Lower leg skin (tissue), 4 donors: ENCODE data around the gene LFNG. TPM values are rescaled to one million over a fixed set of nuclear protein-coding genes. Genes with fewer than 3 reads are reported as not detected.

Source experiments
- DNase-seq, 2 donors: peaks; one replicate each; pipeline ENCODE4 v3.0.0-alpha.2; 2019; ENCODE audit warnings: low spot score in 2 of 2
- H3K4me3 ChIP-seq: fragments of 200-600 bp; sonication (generic); 2 replicates; pipeline ENCODE4 v1.5.1; 2017; ENCODE audit warnings: mild to moderate bottlenecking, low read depth; ENCODE audit not compliant: poor library complexity, severe bottlenecking
- POLR2A ChIP-seq, 2 donors: fragments of 450-650 bp; IDR thresholded peaks; one replicate each; pipeline ENCODE4 v1.6.1; 2016 to 2017; ENCODE audit warnings: antibody characterized with exemption in 2 of 2, mild to moderate bottlenecking in 1 of 2, moderate library complexity in 1 of 2
- WGBS, 2 donors: methylation state at CpG; one replicate each; pipeline ENCODE4 v1.1.5; 2018; 5-methylcytosine and 5-hydroxymethylcytosine counted together
- intact Hi-C: fragments of 100-400 bp; cut with DNase I; formaldehyde crosslinking; loops from one replicate; pipeline ENCODE4 v1.15.0; 2023; ENCODE audit warnings: low total_unique reads
- total RNA-seq, 4 donors: library from RNA; depleted of rRNA; stranded (reverse); fragments of >200 nt; gene quantifications; one replicate each; pipeline ENCODE4 v1.1.0, GENCODE V29; 2016
- TF ChIP-seq, protein P1 (sequence below), 3 donors: fragments of 450-650 bp; IDR thresholded peaks; one replicate each; pipeline ENCODE4 v1.5.1; 2016; ENCODE audit warnings: antibody characterized with exemption in 3 of 3, mild to moderate bottlenecking in 3 of 3, moderate library complexity in 2 of 3

The LFNG gene
- total RNA-seq, 4 donors from 2014 or later: 104 to 169 (median 139) TPM

- H3K4me3 ChIP-seq: no peak overlapping the region
- DNase-seq: no peak
- WGBS, 2 donors: 81 to 88% methylated on average over 5 to 7 of the region's 9 CpGs
- intact Hi-C loops: no loop called here
- TF ChIP-seq, protein P1, sequence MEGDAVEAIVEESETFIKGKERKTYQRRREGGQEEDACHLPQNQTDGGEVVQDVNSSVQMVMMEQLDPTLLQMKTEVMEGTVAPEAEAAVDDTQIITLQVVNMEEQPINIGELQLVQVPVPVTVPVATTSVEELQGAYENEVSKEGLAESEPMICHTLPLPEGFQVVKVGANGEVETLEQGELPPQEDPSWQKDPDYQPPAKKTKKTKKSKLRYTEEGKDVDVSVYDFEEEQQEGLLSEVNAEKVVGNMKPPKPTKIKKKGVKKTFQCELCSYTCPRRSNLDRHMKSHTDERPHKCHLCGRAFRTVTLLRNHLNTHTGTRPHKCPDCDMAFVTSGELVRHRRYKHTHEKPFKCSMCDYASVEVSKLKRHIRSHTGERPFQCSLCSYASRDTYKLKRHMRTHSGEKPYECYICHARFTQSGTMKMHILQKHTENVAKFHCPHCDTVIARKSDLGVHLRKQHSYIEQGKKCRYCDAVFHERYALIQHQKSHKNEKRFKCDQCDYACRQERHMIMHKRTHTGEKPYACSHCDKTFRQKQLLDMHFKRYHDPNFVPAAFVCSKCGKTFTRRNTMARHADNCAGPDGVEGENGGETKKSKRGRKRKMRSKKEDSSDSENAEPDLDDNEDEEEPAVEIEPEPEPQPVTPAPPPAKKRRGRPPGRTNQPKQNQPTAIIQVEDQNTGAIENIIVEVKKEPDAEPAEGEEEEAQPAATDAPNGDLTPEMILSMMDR (IDR thresholded peaks at IDR 0.05): no peak
- no peak for TF ChIP-seq POLR2A (IDR thresholded peaks at IDR 0.05)
These were observed 17.5 kb upstream of the LFNG start for GRCh38 chr7:2501947-2502646.

GRCh38 chr7:2502647-2502966, 17.0 kb upstream of the LFNG start:
- no peak for DNase-seq
- H3K4me3 ChIP-seq: no peak overlapping the region
- 60 to 76% methylated on average over 7 to 11 of the region's 13 CpGs for WGBS, 2 donors
- intact Hi-C loops: no loop called here
- TF ChIP-seq, protein P1 (IDR thresholded peaks at IDR 0.05): no peak
- TF ChIP-seq POLR2A (IDR thresholded peaks at IDR 0.05): no peak

DNA sequence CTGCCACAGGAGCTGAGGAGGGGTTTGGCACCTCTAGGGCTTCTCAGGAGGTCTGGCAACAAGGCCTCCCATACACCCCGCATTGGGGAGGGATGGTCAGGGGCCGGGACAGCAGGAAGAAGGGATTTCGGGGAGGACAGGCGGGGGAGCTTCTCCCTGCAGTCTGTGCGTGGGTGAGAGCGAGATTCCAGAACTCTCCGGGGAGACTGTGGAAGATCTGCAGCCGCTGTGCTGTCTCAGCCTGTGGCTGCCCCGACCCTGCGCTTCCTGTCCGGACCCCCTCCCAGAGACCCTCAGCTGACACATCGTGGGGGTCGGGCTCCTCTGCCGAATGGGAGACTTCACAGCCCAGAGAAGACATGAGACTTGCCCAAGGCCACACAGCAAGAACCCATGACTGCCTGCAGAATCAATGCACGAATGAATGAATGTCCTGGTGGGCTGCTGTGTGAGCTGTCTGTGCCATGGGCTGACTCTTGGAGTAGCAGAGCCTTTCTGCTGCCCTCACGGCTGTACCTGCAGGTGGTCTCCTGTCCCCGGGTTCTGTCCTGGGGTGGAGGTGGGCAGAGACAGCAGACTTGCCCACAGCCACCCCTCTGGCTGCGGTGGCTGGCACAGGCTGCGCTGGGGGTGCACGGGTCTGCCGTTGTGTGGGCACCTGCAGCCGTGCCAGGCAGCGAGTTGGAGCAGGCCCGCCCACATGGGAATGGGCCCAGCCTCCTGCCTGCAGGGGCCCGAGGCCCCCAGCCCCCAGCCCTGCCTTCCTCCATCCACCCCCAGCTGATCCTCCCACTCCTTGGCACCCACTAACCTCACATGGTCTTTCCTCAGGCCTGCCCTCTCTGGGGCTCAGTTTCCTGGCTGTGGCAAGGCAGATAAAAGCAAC, 16.3 kb upstream of the LFNG start:
- no peak overlapping the region for H3K4me3 ChIP-seq
- intact Hi-C loops: no loop called here
- no peak for DNase-seq
- 54 to 57% methylated on average over 19 to 20 of the region's 25 CpGs for WGBS, 2 donors
- TF ChIP-seq, protein P1 (IDR thresholded peaks at IDR 0.05): no peak
- no peak for TF ChIP-seq POLR2A (IDR thresholded peaks at IDR 0.05)

DNA sequence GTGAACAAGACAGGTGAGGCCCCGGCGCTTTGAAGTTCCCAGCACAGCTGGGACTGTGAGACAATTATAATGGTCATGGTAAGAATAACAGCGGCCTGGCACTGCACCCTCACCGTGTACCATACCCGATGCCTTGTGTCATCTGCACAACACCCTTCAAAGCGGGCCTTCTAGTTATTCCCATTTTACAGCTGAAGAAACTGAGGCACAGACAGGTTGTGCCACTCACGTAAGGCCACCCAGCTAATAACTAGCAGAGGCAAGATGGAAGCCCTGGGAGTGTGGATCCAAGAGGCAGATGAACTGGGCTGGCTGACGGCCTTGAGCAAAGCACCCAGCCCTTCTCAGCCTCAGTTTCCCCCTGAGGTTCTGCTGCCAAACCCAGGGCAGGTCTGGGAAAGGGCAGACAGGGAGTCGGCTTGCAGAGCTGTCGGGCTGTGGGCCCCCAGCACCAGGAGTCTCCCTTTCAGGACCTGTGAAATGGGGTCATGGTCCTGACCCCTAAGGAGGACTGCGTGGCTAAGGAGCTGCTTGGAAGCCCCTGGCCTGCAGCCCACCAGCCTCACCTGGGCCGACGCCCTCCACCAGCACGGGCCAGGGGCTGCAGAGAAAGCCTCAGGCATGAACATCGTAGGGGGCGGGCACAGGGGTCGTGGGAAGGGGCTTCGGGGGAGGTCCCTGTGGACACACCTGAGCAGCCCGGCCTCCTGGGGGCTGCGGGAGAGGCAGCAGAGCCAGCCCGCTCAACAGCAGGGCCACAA, 15.3 kb upstream of the LFNG start:
- H3K4me3 ChIP-seq: no peak overlapping the region
- no peak for DNase-seq
- intact Hi-C loops: no loop called here
- TF ChIP-seq, protein P1 (IDR thresholded peaks at IDR 0.05): no peak
- TF ChIP-seq POLR2A (IDR thresholded peaks at IDR 0.05): no peak
- 67 to 68% methylated on average over 17 to 18 of the region's 21 CpGs for WGBS, 2 donors

DNA sequence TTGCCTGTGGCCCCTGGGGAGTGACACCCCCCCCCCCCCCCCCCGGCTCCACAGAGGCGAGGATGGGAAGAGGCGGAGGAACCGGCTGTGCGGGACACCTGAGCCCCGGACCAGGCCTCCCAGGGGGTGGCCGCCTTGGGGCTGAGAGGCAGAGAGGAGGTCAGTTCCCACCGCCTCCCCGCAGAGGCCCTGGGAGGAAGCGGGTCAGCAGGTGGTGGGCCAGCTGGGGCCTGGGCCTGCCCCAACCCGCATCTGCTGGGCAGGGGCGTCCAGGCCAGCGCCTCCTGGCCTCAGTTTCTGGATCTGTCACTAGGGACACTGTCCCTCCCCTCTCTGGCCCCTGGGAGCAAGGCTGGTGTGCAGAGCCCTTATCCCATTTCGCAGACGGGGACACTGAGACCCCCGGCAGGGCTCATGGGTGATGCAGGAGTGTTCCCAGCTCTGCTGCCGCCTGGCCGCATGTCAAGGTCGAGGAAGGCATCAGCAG, 14.6 kb upstream of the LFNG start:
- TF ChIP-seq, protein P1 (IDR thresholded peaks at IDR 0.05): no peak
- TF ChIP-seq POLR2A (IDR thresholded peaks at IDR 0.05): no peak
- H3K4me3 ChIP-seq: no peak overlapping the region
- WGBS, 2 donors: 60 to 76% methylated on average over 14 to 19 of the region's 19 CpGs
- intact Hi-C loops: no loop called here
- no peak for DNase-seq
